ENCODE results near the gene ADRM1. TPM values are rescaled to one million over a fixed set of nuclear protein-coding genes. Genes with fewer than 3 reads are reported as not detected.

The ADRM1 gene
- total RNA-seq, 1 donor from 2014 or later = 52.3 TPM

- no peaks in the 10 kb centered on the region for H4K20me1 ChIP-seq (ENCODE audit: low read depth)
- no peak for DNase-seq (ENCODE audit: low spot score)
- Mint-ChIP-seq H3K36me3 (peaks cover 9% of the 10 kb centered on the region), H3K27ac (no peak overlapping the region), H3K9me3 (no peaks in the 10 kb centered on the region), H3K4me1 (no peaks in the 10 kb centered on the region), H3K27me3 (ENCODE audit: insufficient read depth, low read depth) (no peaks in the 10 kb centered on the region), H3K4me3 (no peak overlapping the region)
- TF ChIP-seq EZH2 (IDR thresholded peaks at IDR 0.05) (no peak), CTCF (IDR thresholded peaks at IDR 0.05) (no peak), EZH2phosphoT487 (IDR thresholded peaks at IDR 0.05) (no peak)
- H3K79me2 ChIP-seq (ENCODE audit: low read depth) = no peaks in the 10 kb centered on the region
- no peaks in the 10 kb centered on the region for H3K9me3 ChIP-seq (ENCODE audit: low read depth)
- H3K9ac ChIP-seq = no peak overlapping the region
- no peak overlapping the region for H2AFZ ChIP-seq (replicated peaks)
- H3K4me1 ChIP-seq = no peaks in the 10 kb centered on the region
- H3F3A ChIP-seq (ENCODE audit: low read depth) = no peaks in the 10 kb centered on the region
- no peak overlapping the region for H3K4me2 ChIP-seq
- H3K27me3 ChIP-seq = no peaks in the 10 kb centered on the region
- H3K27ac ChIP-seq = no peak overlapping the region
- H3K36me3 ChIP-seq = peaks cover 2% of the 10 kb centered on the region
- no peak overlapping the region for H3K4me3 ChIP-seq
Observed at GRCh38 chr20:62327726-62328495, 25.1 kb downstream of the ADRM1 start.

GRCh38 chr20:62328684-62329388, 26.0 kb downstream of the ADRM1 start:
- H3K79me2 ChIP-seq (ENCODE audit: low read depth) = no peaks in the 10 kb centered on the region
- H3K9me3 Mint-ChIP-seq = no peaks in the 10 kb centered on the region
- no peak overlapping the region for H2AFZ ChIP-seq (replicated peaks)
- peaks cover 9% of the 10 kb centered on the region for H3K36me3 Mint-ChIP-seq
- TF ChIP-seq EZH2phosphoT487 (IDR thresholded peaks at IDR 0.05) = no peak
- TF ChIP-seq CTCF (IDR thresholded peaks at IDR 0.05) = no peak
- TF ChIP-seq EZH2 (IDR thresholded peaks at IDR 0.05) = no peak
- no peak overlapping the region for H3K4me2 ChIP-seq
- H3K27ac Mint-ChIP-seq = no peak overlapping the region
- H3K9ac ChIP-seq = no peak overlapping the region
- H3K27me3 Mint-ChIP-seq (ENCODE audit: insufficient read depth, low read depth) = no peaks in the 10 kb centered on the region
- H3K4me1 ChIP-seq = no peaks in the 10 kb centered on the region
- DNase-seq (ENCODE audit: low spot score) = no peak
- no peaks in the 10 kb centered on the region for H3K27me3 ChIP-seq
- peaks cover 2% of the 10 kb centered on the region for H3K36me3 ChIP-seq
- no peaks in the 10 kb centered on the region for H3K4me1 Mint-ChIP-seq
- H3F3A ChIP-seq (ENCODE audit: low read depth) = no peaks in the 10 kb centered on the region
- no peaks in the 10 kb centered on the region for H4K20me1 ChIP-seq (ENCODE audit: low read depth)
- no peak overlapping the region for H3K27ac ChIP-seq
- no peak overlapping the region for H3K4me3 ChIP-seq
- H3K9me3 ChIP-seq (ENCODE audit: low read depth) = no peaks in the 10 kb centered on the region
- no peak overlapping the region for H3K4me3 Mint-ChIP-seq

- no peak overlapping the region for H3K27ac ChIP-seq
- no peak overlapping the region for H3K9ac ChIP-seq
- no peak overlapping the region for H2AFZ ChIP-seq (replicated peaks)
- no peak for DNase-seq (ENCODE audit: low spot score)
- no peak overlapping the region for H3K4me3 ChIP-seq
- H3K79me2 ChIP-seq (ENCODE audit: low read depth) = no peaks in the 10 kb centered on the region
- H3K4me1 Mint-ChIP-seq = no peaks in the 10 kb centered on the region
- H3K9me3 ChIP-seq (ENCODE audit: low read depth) = no peaks in the 10 kb centered on the region
- H3K27me3 Mint-ChIP-seq (ENCODE audit: insufficient read depth, low read depth) = no peaks in the 10 kb centered on the region
- peaks cover 9% of the 10 kb centered on the region for H3K36me3 Mint-ChIP-seq
- no peak for TF ChIP-seq EZH2phosphoT487 (IDR thresholded peaks at IDR 0.05)
- TF ChIP-seq EZH2 (IDR thresholded peaks at IDR 0.05) = no peak
- TF ChIP-seq CTCF (IDR thresholded peaks at IDR 0.05) = no peak
- H3K4me3 Mint-ChIP-seq = no peak overlapping the region
- peaks cover 2% of the 10 kb centered on the region for H3K36me3 ChIP-seq
- no peaks in the 10 kb centered on the region for H4K20me1 ChIP-seq (ENCODE audit: low read depth)
- H3K27me3 ChIP-seq = no peaks in the 10 kb centered on the region
- no peaks in the 10 kb centered on the region for H3K9me3 Mint-ChIP-seq
- no peak overlapping the region for H3K4me2 ChIP-seq
- H3K27ac Mint-ChIP-seq = no peak overlapping the region
- H3K4me1 ChIP-seq = no peaks in the 10 kb centered on the region
- no peaks in the 10 kb centered on the region for H3F3A ChIP-seq (ENCODE audit: low read depth)
Observed at GRCh38 chr20:62329389-62330377, 26.9 kb downstream of the ADRM1 start.

Data from neural progenitor cell (in vitro differentiated cells).